Stimulated activated CD4-positive, alpha-beta T cell treated with anti-CD3 and anti-CD28 coated beads, Interleukin-1b, Interleukin-23, amount 100 ng/mL, for 4 hours (primary cell): ENCODE results near the gene CORO1C.
"Not testable (repeated sequence)": the region's sequence is repeated elsewhere in the genome, so short reads cannot be mapped to it uniquely, and the experiment has no call there.

Experiments
- DNase-seq, 2 donors: peaks; one replicate each; pipeline ENCODE4 v3.0.0-alpha.2; 2020; ENCODE audit warnings: low read depth in 2 of 2

CORO1C gene

DNA sequence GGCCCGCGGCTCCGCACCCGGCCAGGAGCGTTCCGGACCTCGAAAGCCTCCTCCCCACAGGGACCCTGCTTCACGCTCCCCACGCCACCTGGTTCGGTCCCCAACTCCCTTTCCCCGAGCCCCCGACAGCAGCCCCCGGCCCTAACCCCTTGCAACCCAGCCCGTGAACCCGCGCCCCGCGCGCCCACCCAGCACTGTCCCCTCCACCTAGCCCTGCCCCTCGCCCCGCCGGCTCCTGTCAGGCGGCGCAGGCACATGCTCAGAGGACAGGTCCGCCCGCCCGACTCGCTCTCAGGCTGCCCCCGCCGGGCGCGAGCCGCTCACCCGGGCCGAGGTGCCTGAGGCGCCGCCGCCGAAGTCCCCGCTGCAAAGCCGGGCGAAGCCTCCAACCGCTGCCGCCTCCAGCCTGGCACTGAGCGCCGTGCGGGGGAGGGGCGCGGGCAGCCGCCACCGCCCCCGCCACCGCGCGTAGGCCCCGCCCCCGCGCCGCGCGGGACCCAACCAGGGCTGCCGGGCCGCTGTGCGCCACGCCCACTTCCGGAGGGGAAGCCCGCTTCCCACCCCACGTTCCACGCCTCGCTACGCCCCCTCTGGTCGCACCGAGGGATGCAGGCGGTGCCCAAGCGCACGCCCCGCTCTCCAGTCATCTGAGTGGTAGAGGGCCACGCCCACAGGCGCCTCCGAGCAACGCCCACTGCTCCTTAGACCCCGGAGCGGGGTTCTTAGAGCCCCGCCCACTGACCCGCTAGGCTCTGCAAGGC is at the start of gene CORO1C:
Gene CORO1C (minus strand): TSS at position 414 of the 761 bp plus-strand sequence. CDS start 30,200 bp downstream, outside the sequence.
- peak; percentile 91 to 92 for DNase-seq

DNA sequence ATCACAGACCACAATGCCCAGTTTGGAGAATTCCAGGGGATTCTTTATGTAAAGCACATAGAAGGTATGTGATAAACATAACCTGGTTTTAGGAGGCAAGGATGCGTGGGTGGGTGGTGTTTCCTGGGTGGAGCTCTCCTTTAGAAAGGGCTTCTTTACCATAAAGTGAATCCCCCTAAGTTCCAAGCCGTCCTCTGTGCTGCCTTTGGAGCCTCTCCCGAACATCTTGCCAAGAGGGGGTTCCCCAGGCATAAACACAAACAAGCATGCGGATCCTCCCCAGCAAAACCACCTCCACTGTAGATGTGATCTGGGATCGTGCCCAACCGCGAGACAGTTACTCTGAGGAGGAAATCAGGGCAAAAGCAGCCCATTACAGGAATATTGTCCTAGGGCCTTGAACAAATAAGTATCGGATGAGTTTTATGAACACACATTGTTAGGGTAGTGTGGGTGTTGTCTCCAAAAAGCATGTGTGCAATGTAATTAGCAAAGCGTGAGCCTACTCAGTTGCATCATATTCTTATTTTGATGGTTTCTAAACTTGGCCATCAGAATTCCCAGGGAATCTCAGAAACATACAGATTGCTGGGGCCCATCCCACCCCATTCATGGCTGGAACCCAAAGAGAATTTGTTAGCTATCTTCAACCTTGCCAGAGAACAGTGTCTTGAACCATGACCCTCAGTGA is 48.8 kb upstream of the CORO1C start:
- DNase-seq, result no peak

DNA sequence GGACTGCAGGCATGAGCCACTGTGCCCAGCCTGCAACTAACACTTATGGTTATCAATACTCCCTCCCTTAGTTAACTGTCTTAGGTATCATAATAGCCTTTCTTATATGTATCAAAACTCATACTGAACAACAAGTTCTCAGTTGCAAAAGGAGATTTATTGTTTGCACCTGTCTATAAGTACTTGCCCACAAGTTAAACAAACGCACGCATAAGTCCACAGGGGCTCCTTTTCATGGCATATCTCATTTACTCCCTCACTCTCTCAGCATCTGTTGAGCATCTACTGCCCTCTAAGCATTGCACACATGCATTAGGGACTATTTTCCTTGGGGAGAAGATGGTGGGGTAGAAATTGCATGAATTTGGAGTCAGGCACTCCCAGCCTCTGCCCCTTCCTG is 46.7 kb upstream of the CORO1C start:
- DNase-seq, result no peak

DNA sequence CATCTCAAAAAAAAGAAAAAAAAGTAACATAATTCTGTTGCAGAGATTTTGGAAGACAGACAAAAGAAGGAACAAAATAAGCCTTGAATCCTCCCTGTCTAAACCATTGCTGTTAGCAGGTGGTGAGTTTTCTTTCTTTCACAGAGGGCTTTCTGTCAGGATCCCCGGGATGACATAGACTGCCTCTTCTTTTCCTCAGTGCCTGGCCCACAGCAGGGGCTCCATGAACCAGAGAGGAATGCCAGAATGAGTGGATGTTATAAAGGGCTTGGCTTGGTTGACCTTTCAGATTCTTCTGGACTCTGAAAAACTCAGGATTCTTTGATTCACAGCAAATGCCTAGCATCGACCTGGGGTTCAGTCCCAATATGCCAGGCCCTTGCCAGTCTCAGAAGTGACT is 45.8 kb upstream of the CORO1C start:
- no peak for DNase-seq

DNA sequence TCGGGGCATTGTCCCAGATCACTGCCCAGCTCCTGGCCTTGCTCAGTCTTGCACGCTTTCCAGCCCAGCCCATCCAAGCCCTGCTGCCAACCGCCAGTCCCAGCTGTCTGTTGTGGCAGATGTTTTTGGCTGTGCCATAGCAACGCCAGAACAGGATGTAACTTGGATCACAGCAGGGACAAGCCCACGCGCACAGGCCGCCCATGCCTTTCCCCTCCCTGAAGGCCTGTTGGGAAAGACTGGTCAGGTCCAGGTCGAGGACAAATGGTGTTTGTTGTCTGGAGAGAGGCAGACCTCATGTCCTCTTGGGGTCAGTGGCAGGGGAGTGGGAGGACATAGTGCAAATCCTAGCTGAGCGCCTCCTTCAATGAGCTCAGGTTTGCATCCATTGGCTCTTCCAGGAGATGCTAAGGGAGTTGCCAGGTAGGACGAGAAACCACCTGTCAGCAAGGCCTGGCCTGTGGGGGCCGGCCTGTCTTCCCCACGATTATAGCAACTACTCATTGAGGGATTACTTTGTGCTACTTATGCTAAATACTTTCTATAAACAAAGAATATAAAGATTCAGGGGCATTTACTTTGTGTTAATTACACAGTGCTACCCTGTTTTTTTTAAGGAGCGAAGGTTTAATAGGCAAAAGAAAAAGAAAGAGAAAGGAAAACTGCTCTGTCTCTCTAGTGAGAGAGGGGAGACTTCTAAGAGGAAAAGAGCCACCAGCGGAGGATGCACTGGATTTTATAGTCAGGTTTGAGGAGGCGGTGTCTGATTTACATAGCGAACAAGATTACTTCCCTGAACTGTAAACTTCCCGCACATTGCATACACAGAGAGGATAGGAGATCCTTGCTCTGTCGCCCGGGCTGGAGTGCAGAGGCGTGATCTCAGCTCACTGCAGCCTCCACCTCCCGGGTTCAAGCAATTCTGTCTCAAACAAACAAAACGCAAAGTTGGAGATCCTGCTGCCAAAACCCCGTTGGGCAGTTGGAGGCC is 42.8 kb upstream of the CORO1C start:
- DNase-seq, result no peak

DNA sequence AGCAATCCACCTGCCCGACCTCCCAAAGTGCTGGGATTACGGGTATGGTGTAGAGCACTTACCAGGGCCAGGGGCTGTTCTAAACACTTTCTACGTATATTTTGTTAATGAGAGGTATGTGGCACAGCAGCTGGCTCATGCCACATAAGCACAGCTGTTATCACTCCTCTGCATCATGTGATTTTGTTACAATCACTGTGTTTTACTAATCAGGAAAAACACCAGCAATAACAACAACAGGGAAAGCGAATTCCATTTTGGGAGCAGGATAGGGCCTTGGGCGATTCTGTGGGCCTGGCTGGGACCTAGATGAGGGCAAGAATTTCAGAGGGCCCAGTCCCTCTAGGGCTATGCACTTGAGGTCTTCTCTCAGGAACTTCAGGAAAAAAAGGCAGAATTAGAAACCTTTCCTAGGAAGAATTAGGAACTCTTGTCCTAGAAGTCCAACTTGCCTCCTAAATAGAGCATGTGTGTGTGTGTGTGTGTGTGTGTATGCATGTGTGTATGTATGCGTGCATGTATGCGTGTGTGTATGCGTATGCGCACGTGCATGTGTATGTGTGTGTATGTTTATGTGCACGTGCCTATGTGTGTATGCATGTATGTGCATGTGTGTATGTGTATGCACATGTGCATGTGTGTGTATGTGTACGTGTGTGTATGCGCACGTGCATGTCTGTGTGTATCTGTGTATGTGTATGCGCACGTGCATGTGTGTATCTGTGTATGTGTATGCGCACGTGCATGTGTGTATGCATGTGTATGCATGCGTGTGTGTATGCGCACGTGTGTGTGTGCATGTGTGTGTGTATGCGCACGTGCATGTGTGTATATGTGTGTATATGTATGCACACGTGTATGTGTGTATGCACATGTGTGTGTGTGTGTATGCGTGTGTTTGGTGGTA is 41.8 kb upstream of the CORO1C start:
- no peak for DNase-seq

DNA sequence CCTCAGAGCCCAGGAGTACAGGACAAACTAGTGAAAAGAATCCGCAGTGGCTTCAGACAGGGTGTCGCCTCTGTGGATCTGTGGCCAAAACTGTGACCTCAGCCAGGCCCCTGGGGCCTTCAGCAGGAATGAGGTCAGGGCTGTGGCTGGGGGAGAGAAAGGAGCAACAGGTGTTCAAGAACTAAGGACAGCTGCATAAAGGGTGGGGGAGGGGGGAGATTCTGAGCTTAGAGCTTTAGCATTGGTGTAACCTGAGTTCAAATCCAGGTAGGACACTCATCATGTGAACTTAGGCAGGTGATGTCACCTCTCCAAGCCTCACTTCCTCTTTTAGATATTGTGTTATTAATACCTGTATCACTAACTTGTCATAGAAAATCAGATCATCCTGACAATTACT is 40.9 kb upstream of the CORO1C start:
- DNase-seq, result no peak

DNA sequence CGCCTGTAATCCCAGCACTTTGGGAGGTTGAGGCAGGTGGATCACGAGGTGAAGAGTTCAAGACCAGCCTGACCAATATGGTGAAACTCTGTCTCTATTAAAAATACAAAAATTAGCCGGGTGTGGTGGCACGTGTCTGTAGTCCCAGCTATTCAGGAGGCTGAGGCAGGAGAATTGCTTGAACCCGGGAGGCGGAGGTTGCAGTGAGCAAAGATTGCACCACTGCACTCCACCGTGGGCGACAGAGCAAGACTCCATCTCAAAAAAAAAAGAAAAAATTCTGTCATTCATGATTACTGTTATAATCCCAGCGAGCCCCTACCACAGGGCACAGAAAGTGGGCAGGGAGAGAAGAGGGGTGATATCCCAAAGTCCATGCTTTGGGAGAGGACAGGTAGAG is 40.5 kb upstream of the CORO1C start:
- DNase-seq, result not testable (repeated sequence)

DNA sequence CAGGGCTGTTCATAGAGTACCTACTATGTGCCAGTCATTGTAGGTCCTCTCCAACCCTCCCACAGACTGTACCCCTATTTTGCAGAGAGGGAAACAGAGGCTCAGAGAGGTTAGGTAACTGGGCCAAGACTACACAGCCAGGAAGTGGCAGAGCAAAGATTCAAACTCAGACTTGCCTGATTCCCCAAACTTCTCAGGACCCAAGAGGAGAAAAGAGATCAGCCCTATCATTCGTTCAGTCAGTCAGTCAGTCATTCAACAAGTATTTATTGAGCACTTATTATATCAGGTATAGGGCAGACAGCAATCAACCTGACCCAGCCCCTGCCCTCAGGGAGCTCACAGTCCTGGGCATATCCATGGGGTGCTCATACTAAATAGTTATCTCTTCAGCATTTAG is 39.6 kb upstream of the CORO1C start:
- DNase-seq, result no peak

DNA sequence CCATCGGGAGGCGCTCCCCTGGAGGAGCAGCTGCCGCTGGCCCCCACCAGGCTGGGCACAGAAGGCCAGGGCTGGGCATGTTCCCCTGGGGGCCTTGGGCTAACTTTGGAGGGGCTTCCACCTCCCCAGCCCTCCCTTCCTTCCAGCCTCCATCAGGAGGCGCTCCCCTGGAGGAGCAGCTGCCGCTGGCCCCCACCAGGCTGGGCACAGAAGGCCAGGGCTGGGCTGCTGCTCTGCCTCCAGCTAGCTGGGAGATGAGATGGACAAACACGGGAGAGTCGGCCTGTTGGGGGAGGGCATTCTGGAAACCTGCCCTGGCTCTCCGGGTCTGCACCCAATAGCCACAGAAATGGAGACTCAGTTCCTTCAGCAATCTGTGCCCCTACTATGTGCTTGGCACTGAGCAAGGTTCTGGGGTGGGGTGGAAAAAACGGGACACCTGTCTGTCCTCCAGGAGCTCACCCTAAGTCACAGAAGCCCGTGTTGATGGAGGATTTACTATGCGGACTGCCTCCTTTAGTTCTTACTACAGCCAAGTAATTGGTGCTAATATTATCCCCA is 39.0 kb upstream of the CORO1C start:
- no peak for DNase-seq

DNA sequence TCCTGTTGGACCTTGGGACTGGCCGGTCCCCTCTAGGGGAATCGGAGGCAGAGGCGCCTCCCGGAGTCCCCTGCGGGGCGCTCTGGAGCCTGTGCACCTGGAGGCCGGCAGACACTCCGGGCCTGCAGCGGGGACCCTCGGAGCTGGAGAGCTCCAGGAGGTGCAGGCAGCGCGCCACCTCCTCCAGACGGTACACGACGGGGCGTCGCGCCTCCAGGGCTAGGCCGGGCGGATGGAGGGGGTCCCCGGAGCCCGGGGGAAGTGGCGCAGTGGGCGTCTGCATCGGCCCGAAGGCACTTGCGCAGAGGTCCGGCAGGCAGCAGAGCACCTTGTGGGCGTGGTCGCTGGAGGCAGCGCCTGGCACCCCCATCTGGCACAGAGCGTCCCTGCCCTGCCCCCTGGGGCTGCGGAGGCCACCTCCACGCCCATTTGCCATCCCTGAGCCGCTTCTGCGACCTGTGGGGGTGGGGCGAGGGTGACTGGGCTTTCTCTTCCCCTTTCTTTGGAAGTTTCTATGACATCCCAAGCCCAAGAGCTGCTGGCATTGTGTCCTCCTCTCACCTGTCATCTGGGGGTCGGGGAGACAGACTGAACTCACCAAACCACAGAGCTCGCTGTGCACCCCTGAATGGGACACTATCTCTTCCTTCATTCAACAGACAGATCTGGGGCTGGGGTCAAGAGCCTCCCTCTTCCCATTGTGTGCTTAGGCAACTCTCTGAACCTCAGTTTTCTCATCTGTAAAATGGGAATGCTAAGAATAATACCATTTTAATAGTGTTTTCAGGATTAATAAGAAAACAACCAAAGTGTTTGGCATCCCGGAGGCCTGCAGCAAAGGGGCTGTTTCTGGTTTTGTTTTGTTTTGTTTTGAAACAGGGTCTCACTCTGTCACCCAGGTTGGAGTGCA is 37.5 kb upstream of the CORO1C start:
- DNase-seq, result no peak

DNA sequence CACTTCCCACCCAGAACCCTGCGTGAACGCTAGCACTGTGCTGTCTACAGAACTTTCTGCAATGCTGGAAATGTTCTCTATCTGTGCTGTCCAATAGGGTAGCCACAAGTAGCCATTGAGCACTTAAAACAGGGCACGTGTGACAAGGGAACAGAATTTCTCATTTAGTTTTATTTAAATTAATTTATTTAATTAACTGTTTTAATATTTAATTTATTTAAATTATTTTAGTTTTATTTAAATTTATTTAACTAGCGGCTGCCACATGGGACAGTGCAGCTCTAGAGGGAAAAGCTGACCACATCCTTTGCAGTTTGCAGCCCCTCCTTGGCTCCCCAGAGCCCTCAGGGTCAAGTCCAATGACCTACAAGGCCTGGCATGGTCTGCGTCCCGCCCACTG is 35.0 kb upstream of the CORO1C start:
- no peak for DNase-seq

DNA sequence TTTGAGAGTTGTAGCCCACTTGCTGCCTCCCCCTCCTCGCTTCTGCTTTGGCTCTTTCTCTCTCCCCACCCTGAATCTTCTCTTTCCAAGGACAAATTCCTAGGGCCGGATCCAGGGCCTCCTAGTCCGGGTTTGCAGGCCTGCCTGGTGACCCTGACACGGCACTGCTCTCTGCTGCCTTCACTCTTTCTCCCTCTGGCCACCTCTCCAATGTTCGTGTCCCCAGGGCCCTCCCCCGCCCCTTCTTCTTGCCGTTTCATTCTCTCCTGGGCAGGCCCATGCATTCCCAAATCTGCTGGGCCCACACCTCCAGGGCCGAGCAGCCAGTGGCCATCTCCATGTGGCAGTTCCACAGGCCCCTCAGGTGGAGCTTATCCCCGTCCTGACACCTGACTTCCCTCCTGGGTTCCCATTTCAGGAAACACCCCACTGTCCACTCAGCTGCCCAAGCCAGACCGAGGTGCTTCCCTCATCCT is 34.0 kb upstream of the CORO1C start:
- no peak for DNase-seq

DNA sequence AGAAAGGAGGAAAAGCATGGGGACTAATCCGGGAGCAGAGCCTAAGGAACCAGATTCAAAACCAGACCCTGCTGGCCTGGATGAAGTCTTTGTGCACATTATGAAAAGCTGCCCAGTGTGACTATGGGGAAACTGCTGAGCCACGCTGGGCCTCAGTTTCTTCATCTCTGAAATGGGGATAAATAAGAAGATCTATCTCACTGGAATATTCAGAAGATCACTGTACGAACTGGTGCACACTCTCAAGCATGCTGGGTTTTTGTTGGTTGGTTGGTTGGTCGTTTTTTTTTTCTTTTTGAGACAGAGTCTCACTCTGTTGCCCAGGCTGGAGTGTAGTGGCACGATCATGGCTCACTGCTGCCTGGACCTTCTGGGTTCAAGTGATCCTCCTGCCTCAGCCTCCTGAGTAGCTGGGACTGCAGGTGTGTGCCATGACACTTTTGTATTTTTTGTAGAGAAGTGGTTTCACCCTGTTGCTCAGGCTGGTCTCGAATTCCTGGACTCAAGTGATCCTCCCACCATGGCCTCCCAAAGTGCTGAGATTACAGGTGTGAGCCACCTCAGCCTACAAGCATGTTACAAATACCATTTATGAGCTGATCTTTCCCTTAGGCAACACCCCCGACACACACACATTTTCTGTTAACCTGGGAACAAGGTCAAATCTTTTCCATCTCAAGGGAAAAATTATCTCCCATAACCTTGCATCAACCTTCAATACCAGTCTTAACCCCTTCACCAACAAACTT is 33.4 kb upstream of the CORO1C start:
- DNase-seq, result no peak

DNA sequence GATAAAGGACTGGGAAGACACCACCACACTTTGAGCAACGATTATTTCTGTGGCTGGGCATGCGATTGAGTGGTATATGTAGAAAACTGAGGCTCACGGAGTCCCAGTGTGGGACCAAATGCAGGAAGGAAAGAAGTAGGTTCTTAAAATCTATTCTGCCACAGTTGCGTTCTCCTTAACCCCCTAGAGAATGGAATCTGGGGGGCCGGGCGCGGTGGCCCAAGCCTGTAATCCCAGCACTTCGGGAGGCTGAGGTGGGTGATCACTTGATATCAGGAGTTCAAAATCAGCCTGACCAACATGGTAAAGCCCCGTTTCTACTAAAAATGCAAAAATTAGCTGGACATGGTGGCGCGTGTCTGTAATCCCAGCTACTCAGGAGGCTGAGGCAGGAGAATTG is 29.9 kb upstream of the CORO1C start:
- DNase-seq, result no peak

DNA sequence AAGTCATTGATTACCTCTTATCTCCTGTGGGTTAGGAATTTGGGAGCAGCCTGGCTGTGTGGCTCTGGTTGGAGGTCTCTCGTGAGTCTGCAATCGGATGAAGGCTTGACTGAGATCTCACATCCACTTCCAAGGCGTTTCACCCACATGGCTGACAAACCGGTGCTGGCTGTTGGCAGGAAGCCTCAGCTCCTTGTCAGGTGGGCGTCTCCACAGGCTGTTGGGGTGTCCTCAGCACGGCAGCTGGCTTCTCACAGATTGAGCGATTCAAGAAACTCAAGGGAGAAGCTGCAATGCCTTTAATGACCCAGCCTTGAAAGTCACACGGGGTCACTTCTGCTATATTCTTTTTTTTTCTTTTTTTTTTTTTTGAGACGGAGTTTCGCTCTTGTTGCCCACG is 28.6 kb upstream of the CORO1C start:
- no peak for DNase-seq

DNA sequence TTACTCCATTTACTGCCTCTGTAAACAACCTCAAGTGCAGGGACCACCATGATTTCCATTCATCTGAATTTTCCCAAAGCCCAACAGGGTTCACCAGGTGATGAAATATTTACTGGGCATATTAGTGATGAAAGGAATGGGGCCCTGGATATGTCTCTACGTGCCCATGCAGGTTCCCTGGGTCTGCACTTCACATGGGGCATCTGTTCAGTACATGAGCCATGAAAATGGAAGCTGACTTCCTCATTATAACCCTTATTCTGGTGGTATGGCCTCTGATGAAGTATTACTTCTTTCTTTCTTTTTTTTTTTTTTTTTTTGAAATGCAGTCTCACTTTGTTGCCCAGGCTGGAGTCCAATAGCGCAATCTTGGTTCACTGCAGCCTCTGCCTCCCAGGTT is 26.5 kb upstream of the CORO1C start:
- no peak for DNase-seq

DNA sequence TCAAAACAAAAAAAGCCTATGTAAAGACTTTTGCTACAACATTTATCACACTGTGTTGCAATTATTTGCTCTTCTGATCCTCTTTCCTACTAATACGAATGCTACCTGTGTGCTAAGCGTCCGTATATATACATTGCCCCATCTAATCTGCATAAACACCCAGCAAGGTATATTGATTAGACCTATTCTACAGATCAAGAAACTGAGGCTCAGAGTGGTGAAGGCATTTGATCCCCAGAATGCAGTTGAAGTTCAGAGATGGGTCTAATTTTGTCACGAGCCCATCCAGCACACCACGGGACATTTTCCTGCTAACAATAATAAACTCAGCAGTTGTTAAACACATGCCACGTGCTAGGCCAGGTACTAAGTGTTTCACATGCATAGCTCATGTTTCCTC is 25.1 kb upstream of the CORO1C start:
- no peak for DNase-seq

DNA sequence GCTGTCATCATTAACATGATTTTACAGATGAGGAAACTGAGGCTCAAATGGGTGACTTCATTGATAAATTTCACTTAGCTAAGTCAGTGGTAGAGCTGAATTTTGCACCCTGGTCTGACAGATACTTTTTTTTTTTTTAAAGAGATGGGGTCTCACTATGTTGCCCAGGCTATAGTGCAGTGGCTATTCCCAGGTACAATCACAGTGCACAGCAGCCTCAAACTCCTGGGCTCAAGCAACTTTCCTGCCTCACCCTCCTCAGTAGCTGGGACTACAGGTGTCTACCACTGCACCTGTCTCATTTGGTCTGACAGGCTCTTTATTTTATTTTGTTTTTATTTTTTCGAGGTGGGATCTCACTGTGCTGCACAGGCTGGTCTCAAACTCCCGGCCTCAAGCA is 24.2 kb upstream of the CORO1C start:
- DNase-seq, result no peak
